ENCODE measurements around the gene MCAT. TPM values are rescaled to one million over a fixed set of nuclear protein-coding genes. Genes with fewer than 3 reads are reported as not detected.
"Not testable (repeated sequence)": the region's sequence is repeated elsewhere in the genome, so short reads cannot be mapped to it uniquely, and the experiment has no call there.

MCAT gene
- total and polyA plus RNA-seq, 12 donors = 16.9 to 92.9 (median 27.7) TPM

GRCh38 chr22:43109511-43109910, 33.7 kb downstream of the MCAT start:
- H3K27me3 ChIP-seq = no peaks in the 10 kb centered on the region
- no peaks in the 10 kb centered on the region for H3K36me3 ChIP-seq (replicated peaks in 1 of 2)
- H3K4me1 ChIP-seq (replicated peaks in 1 of 2) = peaks cover 13 to 19% of the 10 kb centered on the region in 2 donors
- TF ChIP-seq CTCF (IDR thresholded peaks at IDR 0.05) (no peak), POLR2A (IDR thresholded peaks at IDR 0.05) (no peak)
- H3K9me3 ChIP-seq (replicated peaks in 1 of 3) = no peaks in the 10 kb centered on the region
- H3K27ac ChIP-seq = no peak overlapping the region
- no peak for DNase-seq
- 60 to 71% (median 65%) methylated on average over 5 of the region's 5 CpGs for WGBS, 4 donors
- H3K4me3 ChIP-seq = no peak overlapping the region
- intact Hi-C loops (cut with DNase I) = no loop called here

GRCh38 chr22:43106302-43106701, 36.9 kb downstream of the MCAT start:
- no peaks in the 10 kb centered on the region for H3K36me3 ChIP-seq (replicated peaks in 1 of 2)
- H3K27me3 ChIP-seq = no peaks in the 10 kb centered on the region
- peaks cover 29 to 45% of the 10 kb centered on the region in 2 donors for H3K4me1 ChIP-seq (replicated peaks in 1 of 2)
- intact Hi-C loops (cut with DNase I) = no loop called here
- 91 to 93% (median 92%) methylated on average over 8 of the region's 8 CpGs for WGBS, 4 donors
- TF ChIP-seq POLR2A (IDR thresholded peaks at IDR 0.05) = no peak
- H3K9me3 ChIP-seq (replicated peaks in 1 of 3) = no peaks in the 10 kb centered on the region
- no peak for DNase-seq
- no peak overlapping the region for H3K4me3 ChIP-seq
- no peak overlapping the region for H3K27ac ChIP-seq

- WGBS, 4 donors = 94 to 99% (median 98%) methylated on average over 3 of the region's 3 CpGs
- H3K9me3 ChIP-seq (replicated peaks in 1 of 3); intact Hi-C loops (cut with DNase I); H3K36me3 ChIP-seq (replicated peaks in 1 of 2); H3K27me3 ChIP-seq; H3K4me3 ChIP-seq; DNase-seq: not testable (repeated sequence)
- Histone ChIP-seq H3K4me1 (replicated peaks in 1 of 2) (peaks cover 27 to 41% of the 10 kb centered on the region in 2 donors), H3K27ac (peak overlapping the region in 3 of 5 donors; percentile 83 to 86 (median 83))
These were observed 38.2 kb downstream of the MCAT start for GRCh38 chr22:43104950-43105349.

- 31 to 54% (median 37%) methylated on average over 15 of the region's 15 CpGs for WGBS, 4 donors
- intact Hi-C loops (cut with DNase I); H3K9me3 ChIP-seq (replicated peaks in 1 of 3); H3K4me3 ChIP-seq; H3K27me3 ChIP-seq; H3K36me3 ChIP-seq (replicated peaks in 1 of 2): not testable (repeated sequence)
- peak; percentile 66 to 94 (median 88) for DNase-seq
- H3K4me1 ChIP-seq (replicated peaks in 1 of 2) = peaks cover 27 to 41% of the 10 kb centered on the region in 2 donors
- TF ChIP-seq POLR2A (IDR thresholded peaks at IDR 0.05) (peak in 1 of 2 donors; percentile 50), CTCF (IDR thresholded peaks at IDR 0.05) (peak in 1 of 6 experiments; percentile 3)
- H3K27ac ChIP-seq = peak overlapping the region; percentile 57 to 86 (median 83)
These were observed 39.1 kb downstream of the MCAT start for GRCh38 chr22:43104056-43104625.

GRCh38 chr22:43101306-43101705, 41.9 kb downstream of the MCAT start:
- intact Hi-C loops (cut with DNase I) = no loop called here
- DNase-seq = peak; percentile 77 to 97 (median 94)
- Histone ChIP-seq H3K4me3 (no peak overlapping the region), H3K4me1 (replicated peaks in 1 of 2) (peaks cover 27 to 41% of the 10 kb centered on the region in 2 donors), H3K36me3 (replicated peaks in 1 of 2) (no peaks in the 10 kb centered on the region), H3K9me3 (replicated peaks in 1 of 3) (no peaks in the 10 kb centered on the region), H3K27ac (peak overlapping the region; percentile 52 to 89 (median 81)), H3K27me3 (no peaks in the 10 kb centered on the region)
- WGBS, 4 donors = 25 to 40% (median 30%) methylated on average over 1 to 7 of the region's 7 CpGs
- TF ChIP-seq POLR2A (IDR thresholded peaks at IDR 0.05) (peak in 1 of 2 donors; percentile 40), CTCF (IDR thresholded peaks at IDR 0.05) (no peak)

All from adrenal gland (tissue), 12 donors.